IPS-11a (cell line): ENCODE data around the gene SERPINA1.
"Not testable (repeated sequence)": the region's sequence is repeated elsewhere in the genome, so short reads cannot be mapped to it uniquely, and the experiment has no call there.

ENCODE experiments used
- H3K4me3 ChIP-seq: one replicate; pipeline ENCODE4 v1.5.1; 2013; ENCODE audit warnings: low read depth, low read length, control low read depth

The SERPINA1 gene

DNA sequence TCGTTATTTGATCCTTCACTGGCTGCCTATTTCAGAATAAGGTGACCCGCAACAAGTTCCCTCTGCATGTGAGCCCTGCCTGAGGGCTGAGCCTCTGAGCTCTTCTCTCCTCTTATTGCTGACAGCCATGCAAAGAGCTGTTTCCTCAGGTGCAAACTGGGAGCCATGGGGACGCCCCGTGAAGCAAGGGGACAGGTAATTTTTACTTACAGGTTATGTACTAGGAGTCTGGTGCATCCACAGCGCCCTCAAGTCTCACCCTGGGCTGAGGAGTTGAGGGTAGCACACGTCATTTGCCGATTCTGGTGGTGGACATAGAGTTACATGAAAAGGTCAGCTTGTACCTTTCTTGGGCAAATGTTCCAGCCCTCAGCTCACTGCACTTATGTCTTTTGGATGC lies 39.1 kb downstream of the SERPINA1 start:
- no peak overlapping the region for H3K4me3 ChIP-seq

DNA sequence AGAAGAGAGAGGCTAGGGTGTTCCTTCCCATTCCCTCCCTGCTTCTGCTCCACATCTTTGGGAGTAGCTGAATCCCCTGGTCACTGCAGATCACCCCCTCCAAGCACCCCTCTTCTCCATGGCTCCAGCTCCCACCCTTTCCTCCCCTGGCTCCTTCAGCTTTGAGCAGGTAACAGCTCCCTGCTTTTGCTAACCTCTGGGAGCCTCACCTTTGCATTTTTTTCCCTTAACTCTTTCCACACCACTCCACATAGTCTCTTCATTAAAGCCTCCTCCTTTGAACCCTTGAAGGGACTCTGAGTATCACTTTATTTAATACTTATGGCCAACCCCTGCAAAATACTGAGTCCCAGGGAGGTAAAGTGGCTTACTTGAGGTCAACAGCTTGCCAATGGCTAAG lies 39.6 kb downstream of the SERPINA1 start:
- H3K4me3 ChIP-seq, result no peak overlapping the region

DNA sequence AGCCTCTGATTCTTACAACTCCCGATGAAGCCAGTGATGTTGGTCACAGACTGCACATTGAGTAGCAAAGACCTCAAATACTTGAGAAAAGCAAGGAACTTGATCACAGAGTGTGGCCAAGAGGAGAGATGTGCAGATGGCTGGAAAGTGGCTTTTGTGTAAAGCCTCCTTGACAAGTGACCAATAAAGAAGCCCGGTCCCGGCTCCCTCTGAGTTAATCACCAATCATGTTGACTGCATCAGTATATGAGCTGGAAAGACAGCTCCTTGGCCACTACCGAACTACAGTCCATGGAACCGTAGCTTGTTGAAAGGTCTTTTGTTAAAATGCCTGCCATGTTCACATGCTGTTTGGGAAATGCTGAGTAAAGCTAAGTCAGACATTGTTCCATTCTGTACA lies 41.6 kb downstream of the SERPINA1 start:
- no peak overlapping the region for H3K4me3 ChIP-seq

DNA sequence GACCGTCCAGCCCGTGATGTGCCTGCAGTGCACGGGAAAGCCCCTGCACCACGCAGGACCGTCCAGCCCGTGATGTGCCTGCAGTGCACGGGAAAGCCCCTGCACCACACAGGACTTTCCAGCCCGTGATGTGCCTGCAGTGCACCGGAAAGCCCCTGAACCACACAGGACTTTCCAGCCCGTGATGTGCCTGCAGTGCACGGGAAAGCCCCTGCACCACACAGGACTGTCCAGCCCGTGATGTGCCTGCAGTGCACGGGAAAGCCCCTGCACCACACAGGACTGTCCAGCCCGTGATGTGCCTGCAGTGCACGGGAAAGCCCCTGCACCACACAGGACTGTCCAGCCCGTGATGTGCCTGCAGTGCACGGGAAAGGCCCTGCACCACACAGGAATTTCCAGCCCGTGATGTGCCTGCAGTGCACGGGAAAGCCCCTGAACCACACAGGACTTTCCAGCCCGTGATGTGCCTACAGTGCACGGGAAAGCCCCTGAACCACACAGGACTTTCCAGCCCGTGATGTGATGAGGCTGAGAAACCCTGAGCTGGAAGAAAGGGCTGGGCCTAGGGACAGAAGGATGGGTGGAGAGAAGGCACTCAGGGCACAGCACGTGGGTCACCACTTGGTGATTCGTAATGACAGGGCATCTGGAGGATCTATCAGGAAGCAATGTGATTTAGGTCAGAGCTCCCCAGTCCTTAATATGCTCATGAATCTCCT lies 42.2 kb downstream of the SERPINA1 start:
- H3K4me3 ChIP-seq, result not testable (repeated sequence)

DNA sequence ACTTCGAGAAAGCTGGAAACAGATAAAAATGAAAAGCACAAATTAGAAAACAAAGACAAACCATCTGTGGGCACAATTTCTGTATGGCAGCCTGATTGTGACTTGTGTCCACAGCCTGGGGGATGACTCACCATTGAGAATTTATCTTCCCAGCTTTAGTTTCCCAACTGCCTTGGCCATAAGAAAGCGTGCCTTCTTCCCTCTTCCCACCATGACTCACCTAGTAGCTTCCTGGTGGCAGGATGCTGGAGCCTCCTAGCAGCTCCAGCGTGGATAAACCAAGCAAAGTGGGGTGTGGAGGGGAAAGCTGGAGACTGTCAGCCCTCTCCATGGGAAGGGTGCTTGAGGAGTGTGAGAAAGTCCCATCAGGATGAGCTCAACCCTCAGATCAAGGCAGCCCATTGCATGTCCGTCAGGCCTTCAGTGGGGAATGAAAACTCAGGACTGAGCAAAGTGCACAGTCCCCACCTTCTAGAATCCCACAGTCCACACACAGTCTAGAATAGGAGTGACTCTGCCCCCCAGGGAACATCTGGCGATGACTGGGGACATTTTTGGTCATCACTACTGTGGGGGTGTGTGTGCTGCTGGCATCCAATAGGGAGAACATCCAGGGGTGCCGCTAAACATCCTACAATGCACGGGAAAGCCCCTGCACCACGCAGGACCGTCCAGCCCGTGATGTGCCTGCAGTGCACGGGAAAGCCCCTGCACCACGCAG lies 42.9 kb downstream of the SERPINA1 start:
- H3K4me3 ChIP-seq, result no peak overlapping the region

DNA sequence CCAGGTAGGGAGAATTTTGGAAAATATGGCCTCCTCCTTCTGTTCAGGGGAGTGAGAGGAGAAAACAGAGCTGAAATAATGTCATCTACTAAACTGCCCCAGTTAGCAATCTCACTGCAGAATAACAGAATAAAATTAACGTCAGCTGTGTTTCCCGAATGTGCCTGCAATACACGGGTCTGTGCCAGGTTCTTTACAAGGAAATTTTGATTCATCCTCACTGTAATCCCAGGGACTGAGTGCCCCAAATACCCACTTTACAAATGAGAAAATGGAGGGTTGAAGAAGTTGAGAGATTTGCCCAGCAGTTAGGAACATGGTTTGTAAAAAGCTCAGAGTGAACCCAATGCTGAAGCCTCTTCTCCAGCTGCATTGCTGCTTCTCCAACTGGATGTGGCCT lies 44.0 kb downstream of the SERPINA1 start:
- no peak overlapping the region for H3K4me3 ChIP-seq

DNA sequence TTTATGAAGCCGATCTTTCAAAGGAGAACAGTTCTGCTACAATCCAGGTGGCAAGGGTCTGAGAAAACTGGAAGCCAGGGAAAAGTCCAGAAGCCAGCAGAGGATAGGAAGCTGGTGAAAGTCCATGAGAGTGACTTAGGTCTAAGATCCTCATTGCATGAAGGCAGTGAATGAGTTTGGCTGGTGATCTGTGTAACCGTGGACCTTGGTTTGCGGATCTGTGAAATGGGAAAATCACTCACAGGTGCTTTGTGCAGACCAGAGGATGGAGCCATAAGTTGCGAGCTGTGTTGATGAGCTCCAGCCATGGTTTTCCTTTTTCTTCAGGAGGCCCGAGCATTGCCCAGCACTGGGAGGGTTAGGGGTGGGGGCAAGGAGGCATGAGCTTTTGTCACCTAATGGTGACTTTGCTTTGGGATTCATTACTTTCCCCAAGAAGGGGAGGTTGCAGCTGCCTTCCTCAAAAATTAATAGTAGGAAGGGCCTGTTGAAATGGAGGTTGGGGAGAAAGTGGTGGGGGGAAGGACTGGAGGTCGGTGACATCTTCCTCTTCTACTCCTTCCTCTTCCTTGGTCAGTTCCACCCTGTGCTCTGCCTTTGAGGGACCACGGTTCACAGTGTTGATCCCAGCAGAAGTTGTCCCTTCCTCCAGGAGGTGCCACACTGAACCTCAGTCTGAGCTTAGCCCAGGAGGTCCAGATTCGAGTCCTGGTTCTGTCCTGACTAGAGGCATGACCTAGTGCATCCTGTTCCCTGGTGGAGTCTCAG lies 45.0 kb downstream of the SERPINA1 start:
- no peak overlapping the region for H3K4me3 ChIP-seq

DNA sequence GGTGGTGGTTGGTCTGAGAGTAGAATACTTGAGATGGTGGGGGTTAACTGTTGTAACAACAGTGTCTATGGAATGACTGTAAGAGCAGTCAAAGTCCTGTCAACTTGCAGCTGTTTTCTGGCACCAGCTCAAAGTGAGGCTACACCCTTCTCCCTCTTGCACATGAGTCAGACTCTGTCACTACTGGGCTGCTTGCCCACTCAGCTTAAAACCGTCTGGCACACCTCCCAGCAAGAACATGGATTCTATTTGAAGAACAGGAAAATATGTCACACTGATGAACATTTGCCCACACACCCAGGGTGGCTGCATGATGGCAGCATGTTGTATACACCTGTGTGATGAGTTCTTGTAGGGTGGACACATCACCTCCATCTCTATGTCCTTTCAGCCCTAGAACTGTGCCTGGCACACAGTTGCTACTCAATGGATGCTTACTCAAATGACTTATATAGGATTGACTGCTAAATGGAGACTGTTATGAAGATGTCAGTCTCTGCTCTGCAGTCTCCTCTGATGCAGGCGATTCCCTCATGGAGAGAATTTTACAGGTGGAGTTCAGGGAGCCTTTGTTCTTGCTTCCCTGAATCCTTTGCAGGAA lies 46.0 kb downstream of the SERPINA1 start:
- no peak overlapping the region for H3K4me3 ChIP-seq

DNA sequence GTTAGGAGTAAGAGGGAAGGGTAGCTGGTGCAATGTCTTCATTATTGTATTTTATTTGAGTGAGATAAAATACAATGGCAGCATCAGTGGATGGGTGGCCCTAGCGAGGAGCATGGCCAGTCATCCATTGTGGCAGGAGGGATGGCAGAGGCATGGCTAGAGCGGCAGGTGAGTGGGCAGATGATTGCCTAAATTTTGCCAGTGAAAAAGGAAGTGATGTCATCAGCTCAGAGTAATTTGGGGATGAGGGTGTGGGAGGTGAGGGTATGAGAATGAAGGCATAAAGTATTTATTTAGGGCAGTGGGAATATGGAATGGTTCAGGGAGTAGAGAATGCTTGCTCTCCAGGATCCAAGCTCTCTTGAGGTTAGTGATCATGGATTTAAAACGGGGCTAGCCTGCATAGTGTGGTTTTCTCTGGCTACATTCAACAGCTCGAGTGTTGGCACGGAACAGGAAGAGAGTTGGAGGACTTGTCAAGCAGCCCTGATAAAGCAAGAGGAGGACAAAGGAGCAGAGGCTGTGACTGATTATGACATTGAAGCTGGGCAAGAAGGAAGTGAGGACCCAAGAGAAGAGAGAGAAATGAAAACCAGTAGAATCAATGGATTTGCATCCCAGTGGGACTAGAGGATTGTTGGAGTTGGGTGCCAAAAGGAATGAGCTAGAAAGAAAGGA lies 46.6 kb downstream of the SERPINA1 start:
- H3K4me3 ChIP-seq, result no peak overlapping the region

DNA sequence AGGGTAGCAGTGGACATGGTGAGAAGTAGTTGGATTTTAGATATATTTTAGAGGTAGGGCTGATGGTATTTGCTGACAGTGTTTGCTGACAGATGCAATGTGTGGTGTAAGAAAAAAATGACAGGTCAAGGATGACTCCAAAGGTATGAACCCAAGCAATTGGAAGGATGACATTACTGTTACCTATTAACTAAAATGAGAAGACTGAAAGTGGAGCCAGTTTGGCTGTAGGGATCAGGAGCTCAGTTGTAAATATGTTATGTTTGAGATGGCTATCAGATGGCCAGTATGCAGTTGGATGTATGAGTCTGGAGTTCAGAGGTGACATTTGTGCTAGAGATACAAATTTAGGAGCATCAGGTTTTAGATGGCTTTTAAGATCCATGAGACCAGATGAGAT lies 47.9 kb downstream of the SERPINA1 start:
- H3K4me3 ChIP-seq, result no peak overlapping the region

DNA sequence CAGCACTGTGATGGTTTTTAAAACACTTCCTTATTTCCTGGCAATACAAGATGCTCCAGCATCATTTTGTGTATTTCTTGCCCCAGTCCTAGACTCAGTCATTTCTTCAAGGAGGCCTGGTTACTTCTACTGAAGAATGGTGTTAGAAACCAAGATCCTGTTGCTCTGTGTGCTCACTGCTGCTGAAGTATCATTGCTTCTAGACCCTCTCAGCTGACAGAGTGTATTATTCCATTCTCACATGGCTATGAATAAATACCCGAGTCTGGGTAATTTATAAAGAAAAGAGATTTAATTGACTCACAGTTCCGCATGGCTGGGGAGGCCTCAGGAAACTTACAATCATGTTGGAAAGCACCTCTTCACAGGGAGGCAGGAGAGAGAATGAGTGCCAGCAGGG lies 50.4 kb downstream of the SERPINA1 start:
- H3K4me3 ChIP-seq, result no peak overlapping the region

DNA sequence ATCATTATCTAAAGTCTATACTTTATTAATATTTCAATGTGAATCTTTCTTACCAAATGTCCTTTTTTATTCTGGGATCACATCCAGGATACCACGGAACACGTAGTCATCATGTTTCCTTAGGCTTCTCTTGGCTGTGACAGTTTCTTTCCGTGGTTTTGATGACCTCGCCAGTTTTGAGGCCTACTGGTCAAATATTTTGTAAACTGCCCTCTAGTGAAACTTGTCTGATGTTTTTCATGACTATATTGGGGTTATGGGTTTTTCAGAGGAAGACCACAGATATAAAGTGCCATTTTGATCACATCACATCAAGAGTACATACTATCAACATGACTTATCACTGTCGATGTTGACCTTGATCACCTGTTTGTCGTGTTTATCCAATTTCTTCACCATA lies 51.1 kb downstream of the SERPINA1 start:
- H3K4me3 ChIP-seq, result no peak overlapping the region

DNA sequence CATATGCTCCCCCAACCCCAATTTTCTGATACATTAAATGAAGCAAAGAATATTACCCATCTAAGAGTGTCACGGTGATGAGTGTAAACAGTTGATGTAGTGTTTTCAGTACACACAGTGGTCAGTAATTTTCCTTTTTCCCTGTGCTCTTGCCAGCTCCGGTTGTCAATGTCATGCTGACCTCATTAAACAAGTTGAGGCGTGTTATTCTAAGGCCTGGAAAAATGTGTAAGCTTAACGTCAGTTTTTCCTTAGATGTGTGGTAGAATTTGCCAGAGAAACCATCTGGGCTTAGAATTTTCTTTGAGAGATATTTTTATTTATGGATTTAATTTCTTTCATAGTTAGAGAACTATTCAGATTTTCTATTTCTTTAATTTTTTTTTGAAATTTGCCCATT lies 53.5 kb downstream of the SERPINA1 start:
- no peak overlapping the region for H3K4me3 ChIP-seq

DNA sequence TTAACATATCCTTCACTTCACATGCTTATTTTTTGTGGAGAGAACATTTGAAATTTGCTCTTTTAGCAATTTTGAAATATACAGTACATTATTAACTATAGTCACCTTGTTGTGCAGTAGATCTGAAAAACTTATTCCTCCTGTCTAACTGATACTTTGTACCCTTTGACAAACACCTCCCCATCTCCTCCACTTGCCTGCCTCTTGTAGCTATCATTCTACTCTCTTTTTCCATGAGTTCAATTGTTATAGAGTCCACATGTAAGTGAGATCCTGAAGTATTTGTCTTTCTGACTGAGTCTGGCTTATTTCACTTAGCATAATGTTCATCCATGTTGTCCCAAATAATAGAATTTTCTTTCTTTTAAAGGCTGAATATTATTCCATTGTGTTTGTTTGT lies 55.8 kb downstream of the SERPINA1 start:
- no peak overlapping the region for H3K4me3 ChIP-seq

DNA sequence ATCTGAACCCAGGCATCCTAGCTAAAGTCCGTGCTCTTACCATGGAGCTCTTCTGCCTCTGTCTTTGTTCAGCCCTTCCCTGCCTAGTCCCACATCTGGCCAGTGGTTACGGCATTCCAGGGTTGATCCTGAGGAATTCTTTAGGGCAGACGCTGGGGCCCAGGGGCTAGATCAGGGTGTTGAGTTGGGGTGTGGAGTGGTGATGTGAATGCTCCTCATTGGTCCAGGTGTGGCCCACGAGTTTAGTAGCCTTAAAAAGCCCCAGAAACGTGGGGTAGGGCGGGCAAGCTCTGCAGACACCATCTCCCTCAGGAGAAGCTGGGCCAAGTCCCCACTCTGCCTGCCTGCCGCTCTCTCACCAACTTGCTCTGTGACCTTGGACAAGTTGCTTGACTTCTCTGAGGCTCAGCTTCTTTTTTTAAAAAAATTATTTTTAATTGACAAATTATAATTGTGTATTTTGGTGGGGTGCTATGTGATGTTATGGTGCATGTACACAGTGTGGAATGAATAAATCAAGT lies 56.3 kb downstream of the SERPINA1 start:
- H3K4me3 ChIP-seq, result no peak overlapping the region

DNA sequence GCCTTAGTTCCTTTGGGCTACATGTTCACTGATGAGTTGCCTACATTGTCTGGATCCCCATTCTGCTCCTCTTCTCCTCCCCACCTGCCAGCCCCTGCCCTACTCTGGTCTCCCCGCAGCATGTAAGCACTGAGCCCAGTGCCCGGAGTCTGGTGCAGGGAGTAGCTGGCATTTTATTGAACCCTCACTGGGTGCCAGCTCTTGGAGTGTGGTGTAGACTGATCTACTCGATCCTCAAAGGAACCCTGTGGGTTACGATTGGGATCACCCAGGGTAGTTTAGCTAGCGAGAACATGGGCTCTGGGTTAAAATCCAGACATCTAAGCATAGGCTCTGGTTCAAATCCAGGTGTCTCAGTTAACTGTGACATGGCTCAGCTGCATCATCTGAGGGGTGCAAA lies 56.9 kb downstream of the SERPINA1 start:
- no peak overlapping the region for H3K4me3 ChIP-seq

DNA sequence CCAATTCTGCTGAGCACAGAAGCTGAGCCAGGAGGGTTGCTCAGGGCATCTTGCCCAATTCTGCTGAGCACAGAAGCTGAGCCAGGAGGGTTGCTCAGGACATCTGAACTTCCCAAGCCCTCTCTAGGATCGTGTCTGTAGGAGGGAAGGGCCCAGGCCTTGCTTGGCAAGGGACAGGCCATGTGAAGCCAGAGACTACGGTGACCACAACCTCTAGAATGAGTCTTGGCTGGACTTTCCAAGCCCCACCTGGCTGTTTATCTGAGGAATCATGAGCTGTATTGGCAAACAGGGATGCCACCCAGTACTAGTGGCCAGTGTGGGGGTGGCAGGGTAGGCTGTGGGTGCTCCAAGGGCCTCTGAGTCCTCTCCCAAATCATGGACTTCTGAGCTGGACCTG lies 57.5 kb downstream of the SERPINA1 start:
- no peak overlapping the region for H3K4me3 ChIP-seq

DNA sequence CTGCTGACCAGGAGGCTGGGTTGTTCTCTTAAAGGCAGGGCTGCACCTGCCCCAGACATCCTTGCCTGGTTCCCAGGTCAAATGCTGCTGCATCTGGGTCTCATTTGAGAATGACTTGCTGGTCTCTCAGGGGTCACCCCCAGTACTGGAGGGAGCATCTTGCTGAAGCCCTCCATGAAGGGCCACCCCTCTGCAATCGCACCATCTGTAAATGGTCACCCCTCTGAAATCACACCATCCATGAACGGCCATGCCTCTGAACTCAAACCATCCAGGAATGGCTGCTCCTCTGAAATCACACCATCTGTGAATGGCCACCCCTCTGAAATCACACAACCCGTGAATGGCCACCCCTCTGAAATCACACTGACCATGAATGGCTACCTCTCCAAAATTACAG lies 58.0 kb downstream of the SERPINA1 start:
- H3K4me3 ChIP-seq, result no peak overlapping the region

DNA sequence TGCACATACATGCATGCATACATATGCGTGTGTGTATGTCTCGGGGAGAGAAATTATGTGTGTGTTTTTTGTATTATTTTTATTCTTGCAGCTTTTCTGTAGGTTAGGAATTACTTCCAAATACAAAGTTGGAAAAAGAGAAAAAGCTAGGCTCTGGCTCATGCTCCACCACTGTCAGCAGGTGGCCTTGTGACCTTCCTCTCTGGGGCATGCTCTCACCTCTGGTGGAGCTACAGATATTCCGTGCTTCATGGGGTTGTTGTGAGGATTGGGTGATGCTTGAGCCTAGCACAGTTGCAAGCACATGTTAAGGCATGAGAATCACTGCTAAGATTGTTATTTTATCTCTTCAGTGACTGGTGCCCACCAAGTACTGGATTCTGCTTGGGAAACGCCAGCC lies 58.5 kb downstream of the SERPINA1 start:
- no peak overlapping the region for H3K4me3 ChIP-seq

DNA sequence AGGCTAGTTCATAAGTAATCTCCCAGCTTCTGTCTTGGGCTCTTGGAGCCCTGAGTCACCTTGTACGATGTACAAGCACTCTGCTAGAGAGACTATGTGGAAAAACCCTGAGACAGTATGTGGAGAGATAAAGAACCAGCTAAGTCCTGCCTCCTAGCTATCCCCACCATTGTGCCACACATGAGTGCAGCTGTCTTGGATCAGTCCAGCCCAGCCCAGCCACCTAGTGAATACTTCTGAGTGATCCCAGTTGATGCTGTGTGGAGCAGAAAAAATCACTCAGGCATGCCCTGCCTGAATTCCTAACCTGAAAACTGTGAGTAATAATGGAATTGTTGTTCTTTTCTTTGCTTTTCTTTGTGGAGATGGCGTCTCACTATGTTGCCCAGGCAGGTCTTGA lies 60.2 kb downstream of the SERPINA1 start:
- H3K4me3 ChIP-seq, result no peak overlapping the region
